ENCODE measurements around the gene SENP3. TPM values are rescaled to one million over a fixed set of nuclear protein-coding genes. Genes with fewer than 3 reads are reported as not detected.
A peak's percentile ranks its signal among the peaks of the same experiment; 100 is the strongest.

The SENP3 gene
- total and polyA plus RNA-seq, 2 of the 13 experiments (the other 11 are each of a cell fraction or from before 2014, with no cell fraction given), result 55.8 to 75.4 TPM

GRCh38 chr17:7583253-7584109 lies 21.8 kb downstream of the SENP3 start, which contains the start of gene MPDU1 (continued):
- TF ChIP-seq PRDM15 (CRISPR knock-in tag; IDR thresholded peaks at IDR 0.05) (peak; percentile 59), PATZ1 (CRISPR knock-in tag; IDR thresholded peaks at IDR 0.05) (no peak; the same call in 1 of the 2 replicates), ZNF343 (CRISPR knock-in tag; IDR thresholded peaks at IDR 0.05) (no peak), ZNF329 (CRISPR knock-in tag; IDR thresholded peaks at IDR 0.05; ENCODE audit: low read depth) (no peak), AFF4 (CRISPR knock-in tag; IDR thresholded peaks at IDR 0.05) (no peak; the same call in 1 of the 2 replicates), ZFY (CRISPR knock-in tag; IDR thresholded peaks at IDR 0.05) (peak; percentile 66), ZNF207 (IDR thresholded peaks at IDR 0.05; ENCODE audit: borderline replicate concordance) (no peak), MNT (IDR thresholded peaks at IDR 0.05) (no peak), EZH2 (conservative IDR thresholded peaks at IDR 0.05; ENCODE audit: low read depth, low read length) (no peak), PAX8 (CRISPR knock-in tag; IDR thresholded peaks at IDR 0.05; ENCODE audit: borderline replicate concordance) (no peak), THRA (CRISPR knock-in tag; IDR thresholded peaks at IDR 0.05; ENCODE audit: borderline replicate concordance) (no peak), KAT2B (IDR thresholded peaks at IDR 0.05; ENCODE audit: borderline replicate concordance, low read depth, low read length) (no peak), NFE2L2 (IDR thresholded peaks at IDR 0.05; ENCODE audit: low read length) (no peak), SP5 (CRISPR knock-in tag; IDR thresholded peaks at IDR 0.05; ENCODE audit: borderline replicate concordance, low read depth) (peak; percentile 30; the same call in 1 of the 2 replicates), MTA3 (CRISPR knock-in tag; IDR thresholded peaks at IDR 0.05) (no peak), ZFP1 (CRISPR knock-in tag; IDR thresholded peaks at IDR 0.05) (no peak)
